GM12878 (cell line): ENCODE results near the gene TRABD. TPM values are rescaled to one million over a fixed set of nuclear protein-coding genes. Genes with fewer than 3 reads are reported as not detected.
A peak's percentile ranks its signal among the peaks of the same experiment; 100 is the strongest.

Experiments used
- ATAC-seq: fragments of 200-7000 bp; cut with Tn5 transposase; 3 replicates; pipeline ENCODE4 v1.9.1; 2020; ENCODE audit warnings: mild to moderate bottlenecking, moderate library complexity
- BruUV-seq: library from RNA; stranded (reverse); fragments of 400-500 nt; replicated peaks from 2 replicates; lab custom pipeline; 2021; lab: Mats Ljungman, UMichigan
- CTCF ChIA-PET: fragments of 300-600 bp; sonication (Branson Sonifier 250); formaldehyde crosslinking; extraction: SDS; loops from one replicate; lab custom pipeline; 2021; ENCODE audit warnings: inconsistent platforms; lab: Yijun Ruan, JAX
- POLR2A ChIA-PET: fragments of 350-600 bp; formaldehyde crosslinking; extraction: SDS; loops from one replicate; lab custom pipeline; 2021; ENCODE audit warnings: inconsistent platforms; lab: Charles Lee
- RAD21 ChIA-PET: fragments of 300-600 bp; sonication (Branson Sonifier 250); formaldehyde crosslinking; loops from one replicate; lab custom pipeline; 2023; ENCODE audit warnings: antibody characterized with exemption; ENCODE audit not compliant: unreplicated experiment; lab: Charles Lee
- SMC1A ChIA-PET: fragments of 300-600 bp; sonication (Branson Sonifier 250); formaldehyde crosslinking; loops from one replicate; lab custom pipeline; 2023; ENCODE audit not compliant: unreplicated experiment, uncharacterized antibody; lab: Charles Lee
- DNase-seq: peaks from one replicate; pipeline ENCODE4 v3.0.0-alpha.2; 2011; ENCODE audit warnings: low read depth, low spot score
- FAIRE-seq: peaks from 3 replicates; lab custom pipeline; 2011; peaks lifted over from hg19 to GRCh38; lab: Jason Lieb, UNC
- H2AFZ ChIP-seq: 2 replicates; pipeline ENCODE4 v1.6.0; 2011; ENCODE audit warnings: low read depth, low read length, control low read depth; ENCODE audit not compliant: control insufficient read depth
- H3K27ac ChIP-seq: 2 replicates; pipeline ENCODE4 v1.5.1; 2011; ENCODE audit warnings: control low read depth; ENCODE audit not compliant: control insufficient read depth, insufficient read depth
- H3K27me3 ChIP-seq, 2 experiments: replicated peaks in 1 of 2; 2 replicates each; pipeline versions ENCODE4 v1.6.0 to v1.6.1; 2011; ENCODE audit warnings: low read length in 1 of 2; ENCODE audit not compliant: control insufficient read depth in 2 of 2, insufficient read depth in 2 of 2
- H3K36me3 ChIP-seq, 2 experiments: 2 replicates each; pipeline ENCODE4 v1.5.1; 2011; ENCODE audit warnings: low read length in 1 of 2; ENCODE audit not compliant: control insufficient read depth in 2 of 2, insufficient read depth in 2 of 2
- H3K4me1 ChIP-seq: 2 replicates; pipeline ENCODE4 v1.6.1; 2011; ENCODE audit warnings: mild to moderate bottlenecking, low read length, moderate library complexity, mixed read lengths; ENCODE audit not compliant: control insufficient read depth, insufficient read depth
- H3K4me2 ChIP-seq: 2 replicates; pipeline ENCODE4 v1.6.0; 2011; ENCODE audit warnings: control low read depth; ENCODE audit not compliant: control insufficient read depth, insufficient read depth
- H3K4me3 ChIP-seq: fragments of 200-600 bp; sonication (generic); 2 replicates; pipeline ENCODE4 v1.5.1; 2016
- H3K79me2 ChIP-seq: 2 replicates; pipeline ENCODE4 v1.6.0; 2011; ENCODE audit warnings: low read length; ENCODE audit not compliant: control insufficient read depth, insufficient read depth
- H3K9ac ChIP-seq: 2 replicates; pipeline ENCODE4 v1.8.0; 2011; ENCODE audit warnings: low read length, control low read depth, mixed read lengths; ENCODE audit not compliant: control insufficient read depth, insufficient read depth
- H3K9me3 ChIP-seq: replicated peaks from 3 replicates; pipeline ENCODE4 v1.5.1; 2011; ENCODE audit warnings: mild to moderate bottlenecking, low read length; ENCODE audit not compliant: control insufficient read depth, insufficient read depth
- H4K20me1 ChIP-seq: 2 replicates; pipeline ENCODE4 v1.6.0; 2011; ENCODE audit not compliant: control insufficient read depth, insufficient read depth
- CBX3 ChIP-seq: fragments of 200-600 bp; sonication (generic); IDR thresholded peaks from 2 replicates; pipeline ENCODE4 v1.6.1; 2016; ENCODE audit warnings: low read depth, borderline replicate concordance
- CTCF ChIP-seq, 3 experiments: IDR thresholded peaks in 2 of 3; conservative IDR thresholded peaks in 1 of 3; 2 replicates each; pipeline ENCODE4 v1.5.1; 2011; ENCODE audit warnings: low read depth in 3 of 3, low read length in 3 of 3, mild to moderate bottlenecking in 3 of 3, control low read depth in 2 of 3, moderate library complexity in 2 of 3, inconsistent platforms in 1 of 3, mixed read lengths in 1 of 3; ENCODE audit not compliant: control insufficient read depth in 2 of 3, insufficient read depth in 1 of 3; ENCODE audit errors: extremely low read depth in 1 of 3
- IKZF2 ChIP-seq, 2 experiments: fragments of 450-650 bp; IDR thresholded peaks; 2 replicates each; pipeline ENCODE4 v1.6.1; 2017; ENCODE audit warnings: mild to moderate bottlenecking in 2 of 2, moderate library complexity in 2 of 2
- RAD21 ChIP-seq: IDR thresholded peaks from 2 replicates; pipeline ENCODE4 v1.6.1; 2011; ENCODE audit warnings: mild to moderate bottlenecking, low read depth, low read length, moderate library complexity; ENCODE audit not compliant: insufficient read depth
- RELA ChIP-seq: fragments of 450-650 bp; IDR thresholded peaks from 2 replicates; pipeline ENCODE4 v1.8.0; 2014; ENCODE audit warnings: borderline replicate concordance; ENCODE audit not compliant: partially characterized antibody
- ZNF274 ChIP-seq: IDR thresholded peaks from one replicate; pipeline ENCODE4 v1.8.0; 2011; ENCODE audit not compliant: insufficient read length, insufficient read depth
- WGBS: methylation state at CpG from one replicate; pipeline ENCODE4 v1.1.6; 2016; ENCODE audit warnings: low lambda C conversion rate; ENCODE audit not compliant: insufficient replicate concordance, insufficient coverage; ENCODE audit errors: missing lambda C conversion rate; 5-methylcytosine and 5-hydroxymethylcytosine counted together
- in situ Hi-C: fragments of 300-500 bp; cut with MboI; formaldehyde crosslinking; loops from 9 replicates; pipeline ENCODE4 v1.14.3; 2018; ENCODE audit warnings: mixed read lengths
- intact Hi-C: fragments of 100-400 bp; cut with micrococcal nuclease; formaldehyde crosslinking; loops from one replicate; pipeline ENCODE4 v1.14.2; 2022; ENCODE audit not compliant: unreplicated experiment
- polyA plus RNA-seq, 11 experiments: library from polyadenylated mRNA; depleted of rRNA in 4 of 11; unstranded in 6 of 11; stranded (reverse) in 5 of 11; fragments of >200 nt; fragmentation: Nextera tagmentation in 4 of 11; fragmentation: Illumina TruSeq in 1 of 11; extraction: Ambion mirVana in 4 of 11; extraction: Trizol in 1 of 11; gene quantifications; 1 replicate in 1 of 11; 2 replicates in 10 of 11; pipeline versions ENCODE4 v1.2.1 to v1.2.3, GENCODE V29; 2011 to 2016; ENCODE audit warnings: inconsistent platforms in 2 of 11, missing spikeins in 2 of 11, low read depth in 1 of 11
- total RNA-seq, 4 experiments: library from RNA; depleted of rRNA in 3 of 4; stranded (reverse); fragments of >200 nt in 3 of 4; fragmentation: Illumina TruSeq in 1 of 4; extraction: Trizol in 1 of 4; gene quantifications; 2 replicates each; pipeline versions ENCODE4 v1.2.1 to v1.2.3, GENCODE V29; 2013 to 2021
- TF ChIP-seq, protein P1 (sequence below): fragments of 450-650 bp; IDR thresholded peaks from 2 replicates; pipeline ENCODE4 v1.6.1; 2017; ENCODE audit warnings: borderline replicate concordance
- TF ChIP-seq, protein P2 (sequence below): IDR thresholded peaks from 2 replicates; pipeline ENCODE4 v1.6.1; 2012; ENCODE audit warnings: low read depth, low read length, improper control_type of control experiment

Gene TRABD
- total and polyA plus RNA-seq, 10 of the 15 experiments (the other 5 are each of a cell fraction or from before 2014, with no cell fraction given) = 0.43 to 116 (median 58.1) TPM

- Histone ChIP-seq H3K9ac (no peak overlapping the region), H2AFZ (no peak overlapping the region), H3K4me3 (no peak overlapping the region), H3K4me2 (no peak overlapping the region), H3K4me1 (no peaks in the 10 kb centered on the region), H3K79me2 (no peaks in the 10 kb centered on the region), H3K27me3 (no peaks in the 10 kb centered on the region), H3K9me3 (no peaks in the 10 kb centered on the region), H3K27ac (no peak overlapping the region), H3K36me3 (peaks cover 9 to 61% of the 10 kb centered on the region in 2 experiments; a peak in 3 of 4 replicates), H4K20me1 (no peaks in the 10 kb centered on the region)
- TF ChIP-seq RAD21 = 0 out of 2 replicates have a peak, but pooled peaks have one; percentile 5
- TF ChIP-seq, protein P1, sequence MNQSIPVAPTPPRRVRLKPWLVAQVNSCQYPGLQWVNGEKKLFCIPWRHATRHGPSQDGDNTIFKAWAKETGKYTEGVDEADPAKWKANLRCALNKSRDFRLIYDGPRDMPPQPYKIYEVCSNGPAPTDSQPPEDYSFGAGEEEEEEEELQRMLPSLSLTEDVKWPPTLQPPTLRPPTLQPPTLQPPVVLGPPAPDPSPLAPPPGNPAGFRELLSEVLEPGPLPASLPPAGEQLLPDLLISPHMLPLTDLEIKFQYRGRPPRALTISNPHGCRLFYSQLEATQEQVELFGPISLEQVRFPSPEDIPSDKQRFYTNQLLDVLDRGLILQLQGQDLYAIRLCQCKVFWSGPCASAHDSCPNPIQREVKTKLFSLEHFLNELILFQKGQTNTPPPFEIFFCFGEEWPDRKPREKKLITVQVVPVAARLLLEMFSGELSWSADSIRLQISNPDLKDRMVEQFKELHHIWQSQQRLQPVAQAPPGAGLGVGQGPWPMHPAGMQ = no peak
- TF ChIP-seq, protein P2, sequence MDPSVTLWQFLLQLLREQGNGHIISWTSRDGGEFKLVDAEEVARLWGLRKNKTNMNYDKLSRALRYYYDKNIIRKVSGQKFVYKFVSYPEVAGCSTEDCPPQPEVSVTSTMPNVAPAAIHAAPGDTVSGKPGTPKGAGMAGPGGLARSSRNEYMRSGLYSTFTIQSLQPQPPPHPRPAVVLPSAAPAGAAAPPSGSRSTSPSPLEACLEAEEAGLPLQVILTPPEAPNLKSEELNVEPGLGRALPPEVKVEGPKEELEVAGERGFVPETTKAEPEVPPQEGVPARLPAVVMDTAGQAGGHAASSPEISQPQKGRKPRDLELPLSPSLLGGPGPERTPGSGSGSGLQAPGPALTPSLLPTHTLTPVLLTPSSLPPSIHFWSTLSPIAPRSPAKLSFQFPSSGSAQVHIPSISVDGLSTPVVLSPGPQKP = no peak
- TF ChIP-seq ZNF274 = no peak
- no peak for TF ChIP-seq RELA
- no peak for TF ChIP-seq CBX3
- TF ChIP-seq IKZF2 (IDR thresholded peaks at IDR 0.05) = no peak
- TF ChIP-seq CTCF (IDR thresholded peaks at IDR 0.05 in 2 of 3, conservative IDR thresholded peaks at IDR 0.05 in 1 of 3; ENCODE audit: control insufficient read depth in 2 of 3, extremely low read depth in 1 of 3, insufficient read depth in 1 of 3, low read depth in 3 of 3, low read length in 3 of 3) = peak in 1 of 3 experiments; percentile 14; a peak in 1 of 6 replicates
- no TSS peak for BruUV-seq
- no peak for DNase-seq
- POLR2A ChIA-PET = interaction anchor here (0.7 kb wide), 1 partner anchor 487 kb away, joined by 4 read pairs; no protein-coding TSS in a partner anchor
- ATAC-seq = no peak
- in situ Hi-C loops = no loop called here
- SMC1A ChIA-PET = no interaction called here
- WGBS = 82% methylated on average over 19 of the region's 19 CpGs
- intact Hi-C loops = no loop called here
- RAD21 ChIA-PET = interaction anchor here (0.6 to 0.8 kb wide), 2 partner anchors 11 to 119 kb away, joined by 3 read pairs; no protein-coding TSS in a partner anchor
- CTCF ChIA-PET = interaction anchor here (0.7 kb wide), 1 partner anchor 73 kb away, joined by 3 read pairs; no protein-coding TSS in a partner anchor
- no peak for FAIRE-seq
Measured at GRCh38 chr22:50221410-50222300, 35.9 kb downstream of the TRABD start.
